Measurements from ENCODE around the gene HOXA11.
A peak's percentile ranks its signal among the peaks of the same experiment; 100 is the strongest.

The HOXA11 gene

GRCh38 chr7:27185013-27185853, at the start of gene HOXA11:
TSS of gene HOXA11 (minus strand) at chr7:27185232. CDS start at chr7:27185144, 88 bp downstream.
- DNase-seq (ENCODE audit: low read depth), result peak; percentile 7

DNA sequence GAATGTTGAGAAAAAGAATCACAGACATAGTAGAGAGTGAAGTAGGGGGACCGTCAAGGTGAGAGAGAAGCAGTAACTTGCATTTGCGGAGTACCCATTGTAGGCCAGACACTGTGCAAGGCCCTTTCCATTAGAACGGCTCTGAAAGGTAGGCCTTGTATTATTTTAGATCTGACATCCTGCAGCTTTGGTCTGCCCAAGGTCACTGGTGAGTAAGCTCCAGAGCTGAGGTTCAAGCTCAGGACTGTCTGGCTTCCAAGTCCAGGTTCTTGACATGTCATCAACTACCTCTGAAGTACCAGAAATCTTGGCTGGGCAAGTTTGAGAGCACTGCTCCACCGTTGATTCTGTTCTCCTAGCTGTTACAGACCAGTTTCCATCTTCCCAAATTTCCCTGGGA, 44.4 kb upstream of the HOXA11 start:
- DNase-seq (ENCODE audit: low read depth), result no peak

- no peak for DNase-seq (ENCODE audit: low read depth)
Observed at GRCh38 chr7:27224983-27225934, 40.2 kb upstream of the HOXA11 start.

GRCh38 chr7:27223941-27224575, 39.0 kb upstream of the HOXA11 start:
- DNase-seq (ENCODE audit: low read depth), result no peak

- DNase-seq (ENCODE audit: low read depth), result no peak
Observed at GRCh38 chr7:27221201-27221797, 36.3 kb upstream of the HOXA11 start.

GRCh38 chr7:27220440-27220955, 35.5 kb upstream of the HOXA11 start:
- no peak for DNase-seq (ENCODE audit: low read depth)

DNA sequence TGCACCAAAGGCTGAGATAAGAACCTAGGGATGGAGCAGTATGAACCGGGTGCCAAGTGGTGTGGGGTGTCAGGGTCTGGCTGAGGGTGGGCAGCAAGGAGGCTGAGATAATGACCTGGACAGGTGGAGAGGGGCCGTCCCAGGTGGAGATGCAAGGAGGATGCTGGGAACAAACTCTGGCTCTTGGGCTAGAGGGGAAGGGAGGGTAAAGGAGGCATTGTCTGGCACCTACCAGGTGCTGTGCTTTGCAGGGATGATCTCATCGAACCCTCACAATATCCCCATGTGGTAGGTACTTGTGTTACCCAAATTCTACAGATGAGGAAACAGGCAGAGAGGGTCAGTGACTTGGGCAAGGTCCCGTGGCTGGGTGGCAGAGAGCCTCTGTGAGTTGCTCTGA, 34.8 kb upstream of the HOXA11 start:
- no peak for DNase-seq (ENCODE audit: low read depth)

DNA sequence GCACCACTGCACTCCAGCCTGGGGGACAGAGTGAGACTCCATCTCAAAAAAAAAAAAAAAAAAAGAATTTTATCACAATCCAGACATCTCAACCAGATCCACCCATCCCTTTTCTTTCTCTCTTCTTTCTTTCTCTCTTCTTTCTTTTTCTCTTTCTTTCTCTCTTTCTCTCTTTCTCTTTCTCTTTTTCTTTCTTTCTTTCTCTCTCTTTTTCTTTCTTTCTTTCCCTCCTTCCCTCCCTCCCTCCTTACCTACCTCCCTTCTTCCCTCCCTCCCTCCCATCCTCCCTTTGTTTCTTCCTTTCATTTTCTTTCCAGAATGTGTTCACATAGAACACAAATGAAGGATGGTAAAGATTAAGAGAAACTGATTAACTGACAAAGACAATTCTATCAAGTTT, 32.9 kb upstream of the HOXA11 start:
- no peak for DNase-seq (ENCODE audit: low read depth)

DNA sequence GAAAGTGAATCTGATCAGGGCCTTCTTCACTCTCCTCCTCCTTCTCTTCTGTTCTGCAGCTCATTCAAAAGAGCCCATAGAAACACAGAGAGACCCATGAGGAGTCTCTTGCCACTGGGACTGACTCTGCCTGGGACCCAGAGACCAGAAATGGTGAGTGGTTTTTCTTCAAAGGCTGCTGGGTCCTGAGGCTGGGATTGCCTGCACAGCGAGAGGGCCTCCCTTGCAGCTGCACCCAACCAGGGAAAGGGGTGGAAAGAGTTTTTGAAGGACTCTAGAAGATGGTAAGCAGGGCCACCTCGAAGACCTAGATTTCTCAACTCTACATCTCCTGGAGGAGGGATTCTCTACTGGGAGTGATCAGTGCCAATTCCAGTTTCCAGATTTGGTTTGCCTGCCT, 30.3 kb upstream of the HOXA11 start:
- no peak for DNase-seq (ENCODE audit: low read depth)

GRCh38 chr7:27214239-27214950, 29.4 kb upstream of the HOXA11 start:
- no peak for DNase-seq (ENCODE audit: low read depth)

- no peak for DNase-seq (ENCODE audit: low read depth)
Observed at GRCh38 chr7:27213433-27214238, 28.6 kb upstream of the HOXA11 start.

- no peak for DNase-seq (ENCODE audit: low read depth)
Observed at GRCh38 chr7:27212497-27213432, 27.7 kb upstream of the HOXA11 start.

- no peak for DNase-seq (ENCODE audit: low read depth)
Observed at GRCh38 chr7:27211764-27212204, 26.8 kb upstream of the HOXA11 start.

GRCh38 chr7:27211084-27211446, 26.0 kb upstream of the HOXA11 start:
- DNase-seq (ENCODE audit: low read depth), result no peak

DNA sequence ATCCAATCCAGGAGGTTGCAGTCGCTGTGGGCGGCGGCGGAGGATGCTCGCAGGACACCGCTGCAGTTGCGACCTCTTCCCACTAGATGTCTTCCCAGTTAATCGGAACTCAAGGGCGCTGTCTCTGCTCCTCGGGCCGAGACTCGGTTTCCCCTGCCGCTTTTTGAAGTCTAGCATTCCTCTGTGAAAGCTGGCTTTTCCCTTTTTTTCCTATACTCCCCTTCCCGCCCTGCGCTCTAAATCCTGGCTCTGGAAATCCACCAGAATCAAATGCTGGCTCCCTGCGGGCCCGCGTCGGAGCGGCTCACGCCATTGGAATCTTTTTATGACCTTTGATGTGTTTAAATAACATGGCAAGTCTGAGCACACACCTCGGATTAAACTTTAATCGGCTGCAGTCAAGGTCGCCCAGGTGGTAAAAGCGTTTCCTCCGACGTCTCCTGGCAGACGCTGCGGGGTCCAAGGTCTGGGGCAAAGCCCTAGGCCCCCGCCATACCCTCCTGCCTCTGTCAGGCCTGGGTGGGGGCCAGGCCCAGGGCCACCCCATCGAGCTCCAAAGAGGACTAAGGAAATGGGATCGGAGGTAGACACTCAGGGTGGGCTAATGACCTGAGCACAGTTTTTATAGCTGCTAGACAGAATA, 25.5 kb upstream of the HOXA11 start:
- peak; percentile 30 for DNase-seq (ENCODE audit: low read depth)

DNA sequence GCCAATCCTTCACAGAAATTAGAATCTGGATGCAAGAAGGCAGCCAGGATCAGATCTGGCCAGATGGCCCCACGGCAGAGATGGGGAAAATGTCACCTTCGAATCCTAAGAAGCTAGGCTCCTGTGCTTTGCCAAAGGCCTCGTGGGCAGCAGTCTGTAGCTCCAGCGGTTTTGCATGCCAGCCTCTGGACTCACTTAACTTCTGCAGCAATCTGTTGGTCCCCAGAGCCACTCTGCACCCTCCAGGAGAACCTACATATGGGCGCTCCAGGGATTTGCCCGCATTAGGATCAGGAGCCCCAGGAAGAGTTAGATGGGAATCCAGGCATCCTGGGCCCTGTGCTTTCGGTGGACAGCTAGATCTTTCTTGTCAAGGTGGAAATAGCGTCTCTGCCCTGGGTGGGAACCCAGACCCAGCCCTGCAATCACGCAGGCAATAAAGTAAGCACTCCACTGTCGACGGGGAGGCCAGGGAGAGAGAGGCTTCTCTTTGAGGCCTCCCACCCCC, 25.0 kb upstream of the HOXA11 start:
- DNase-seq (ENCODE audit: low read depth), result no peak

DNA sequence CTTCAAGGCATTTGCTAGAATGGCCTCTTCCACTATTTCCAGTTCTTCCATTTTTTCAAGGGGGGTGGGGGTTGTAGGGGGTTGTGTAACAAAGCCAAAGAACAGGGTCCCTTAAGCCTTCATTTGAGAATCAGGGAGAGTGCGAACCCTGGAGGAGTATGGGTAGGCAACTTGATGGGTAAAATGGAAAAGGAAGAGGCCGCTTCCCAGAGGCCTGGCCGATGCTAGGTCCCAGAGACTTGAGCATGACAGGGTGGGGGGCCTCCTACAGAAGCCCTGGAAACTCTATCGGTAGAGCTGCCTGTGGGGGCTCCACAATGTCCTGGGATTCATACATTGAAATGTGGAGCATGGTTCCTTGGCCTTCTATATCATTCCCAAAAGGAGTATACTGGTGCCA, 24.0 kb upstream of the HOXA11 start:
- DNase-seq (ENCODE audit: low read depth), result no peak

DNA sequence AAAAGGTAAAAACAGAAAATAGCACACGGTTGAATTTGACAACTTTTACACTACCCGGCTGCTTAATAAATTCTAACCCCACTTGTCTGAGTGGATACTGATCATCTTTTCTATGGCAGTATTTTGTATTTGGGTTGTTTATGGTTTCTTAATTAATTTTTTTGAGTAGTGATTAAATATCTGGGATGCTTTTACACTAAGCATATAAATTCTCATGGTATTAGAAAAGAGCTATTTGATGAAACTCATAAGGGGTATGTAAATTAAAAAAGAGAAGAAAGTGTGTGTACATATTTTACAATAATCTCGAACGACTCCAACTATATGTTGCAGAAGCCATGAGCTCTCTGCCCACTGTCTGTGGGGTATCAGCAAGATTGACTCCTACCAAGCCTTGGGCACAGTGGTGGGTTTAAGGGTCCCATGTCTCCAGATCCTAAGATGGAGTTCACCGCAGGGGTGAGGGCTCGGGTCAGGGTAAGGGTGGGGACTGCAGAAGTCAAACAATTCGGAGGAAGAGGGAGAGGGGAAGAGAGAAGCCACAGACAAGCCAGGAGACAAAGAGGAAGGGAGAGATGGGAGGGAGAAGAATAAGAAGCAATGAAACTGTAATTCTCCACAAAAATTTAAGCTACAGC, 22.4 kb upstream of the HOXA11 start:
- DNase-seq (ENCODE audit: low read depth), result no peak

All from amniotic epithelial cell (primary cell).